GM06990 (cell line): ENCODE results near the gene PLXDC2.

Experiments used
- DNase-seq: peaks from one replicate; pipeline ENCODE4 v3.0.0-alpha.2; 2011; ENCODE audit not compliant: insufficient read length; ENCODE audit errors: extremely low read depth
- H3K27me3 ChIP-seq: replicated peaks from 2 replicates; pipeline ENCODE4 v1.6.0; 2011; ENCODE audit warnings: low read length; ENCODE audit not compliant: control insufficient read depth, insufficient read depth
- H3K36me3 ChIP-seq: 2 replicates; pipeline ENCODE4 v1.5.1; 2011; ENCODE audit warnings: low read length; ENCODE audit not compliant: control insufficient read depth, insufficient read depth
- H3K4me3 ChIP-seq: replicated peaks from 2 replicates; pipeline ENCODE4 v1.5.1; 2011; ENCODE audit warnings: low read depth, mild to moderate bottlenecking, control low read depth, low read length
- TF ChIP-seq, protein P1 (sequence below): IDR thresholded peaks from 2 replicates; pipeline ENCODE4 v1.5.1; 2011; ENCODE audit warnings: low read length, control low read depth, mild to moderate bottlenecking, inconsistent platforms; ENCODE audit not compliant: insufficient read depth, poor library complexity, severe bottlenecking

PLXDC2 gene

DNA sequence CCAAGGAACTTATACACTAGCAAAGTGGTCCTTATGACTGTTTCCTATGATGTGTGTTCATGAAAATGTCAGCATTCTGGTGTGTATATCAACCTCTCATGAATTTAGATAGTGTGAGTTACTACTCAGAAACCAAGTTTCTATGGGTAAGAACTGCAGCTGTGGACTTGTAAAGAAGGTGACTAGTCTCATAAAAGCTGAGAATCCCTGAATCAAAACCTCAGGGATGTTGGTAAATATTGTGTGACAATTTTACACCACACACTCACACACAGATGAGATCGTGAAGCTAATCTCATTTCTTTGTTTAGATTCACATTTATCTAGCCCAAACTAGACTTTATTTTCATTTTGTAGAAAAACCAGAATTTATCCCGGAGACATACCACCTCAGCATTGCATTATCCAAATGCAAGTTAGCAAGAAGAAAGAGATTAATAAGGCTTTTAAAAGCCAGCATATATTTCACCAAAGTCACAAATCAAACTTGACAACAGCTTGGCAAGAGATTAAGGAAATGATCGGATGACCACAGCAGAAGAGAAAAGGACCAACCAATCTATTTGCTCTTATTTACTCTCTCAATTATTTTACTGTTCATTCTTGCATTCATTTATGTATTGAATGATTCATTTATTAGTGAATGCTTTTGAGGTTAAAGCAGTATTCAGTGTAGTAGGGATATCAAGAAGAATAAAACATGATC lies 92.9 kb downstream of the PLXDC2 start:
- Histone ChIP-seq H3K36me3 (no peaks in the 10 kb centered on the region), H3K27me3 (no peaks in the 10 kb centered on the region), H3K4me3 (no peak overlapping the region)
- TF ChIP-seq, protein P1, sequence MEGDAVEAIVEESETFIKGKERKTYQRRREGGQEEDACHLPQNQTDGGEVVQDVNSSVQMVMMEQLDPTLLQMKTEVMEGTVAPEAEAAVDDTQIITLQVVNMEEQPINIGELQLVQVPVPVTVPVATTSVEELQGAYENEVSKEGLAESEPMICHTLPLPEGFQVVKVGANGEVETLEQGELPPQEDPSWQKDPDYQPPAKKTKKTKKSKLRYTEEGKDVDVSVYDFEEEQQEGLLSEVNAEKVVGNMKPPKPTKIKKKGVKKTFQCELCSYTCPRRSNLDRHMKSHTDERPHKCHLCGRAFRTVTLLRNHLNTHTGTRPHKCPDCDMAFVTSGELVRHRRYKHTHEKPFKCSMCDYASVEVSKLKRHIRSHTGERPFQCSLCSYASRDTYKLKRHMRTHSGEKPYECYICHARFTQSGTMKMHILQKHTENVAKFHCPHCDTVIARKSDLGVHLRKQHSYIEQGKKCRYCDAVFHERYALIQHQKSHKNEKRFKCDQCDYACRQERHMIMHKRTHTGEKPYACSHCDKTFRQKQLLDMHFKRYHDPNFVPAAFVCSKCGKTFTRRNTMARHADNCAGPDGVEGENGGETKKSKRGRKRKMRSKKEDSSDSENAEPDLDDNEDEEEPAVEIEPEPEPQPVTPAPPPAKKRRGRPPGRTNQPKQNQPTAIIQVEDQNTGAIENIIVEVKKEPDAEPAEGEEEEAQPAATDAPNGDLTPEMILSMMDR = no peak
- DNase-seq = no peak

DNA sequence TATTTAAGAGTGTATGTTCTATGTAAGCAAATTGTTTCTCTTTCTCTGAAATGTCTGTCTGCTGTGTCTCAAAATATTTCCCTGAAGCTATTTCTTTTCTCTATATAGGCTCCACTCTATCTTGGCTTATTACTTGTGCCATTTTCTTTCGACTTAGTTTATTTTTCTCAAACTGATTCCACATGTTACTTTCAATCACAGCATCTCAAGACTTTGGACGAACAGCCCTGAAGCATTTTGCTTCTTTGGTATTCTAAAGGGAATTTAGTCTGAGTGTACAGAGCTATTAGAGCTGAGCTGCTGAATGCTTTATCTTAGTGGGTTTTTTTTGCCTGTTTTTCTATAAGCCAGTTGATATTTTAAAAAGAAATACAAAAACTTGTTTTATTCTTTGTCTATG lies 95.7 kb downstream of the PLXDC2 start:
- TF ChIP-seq, protein P1 = no peak
- no peak for DNase-seq
- no peaks in the 10 kb centered on the region for H3K36me3 ChIP-seq

DNA sequence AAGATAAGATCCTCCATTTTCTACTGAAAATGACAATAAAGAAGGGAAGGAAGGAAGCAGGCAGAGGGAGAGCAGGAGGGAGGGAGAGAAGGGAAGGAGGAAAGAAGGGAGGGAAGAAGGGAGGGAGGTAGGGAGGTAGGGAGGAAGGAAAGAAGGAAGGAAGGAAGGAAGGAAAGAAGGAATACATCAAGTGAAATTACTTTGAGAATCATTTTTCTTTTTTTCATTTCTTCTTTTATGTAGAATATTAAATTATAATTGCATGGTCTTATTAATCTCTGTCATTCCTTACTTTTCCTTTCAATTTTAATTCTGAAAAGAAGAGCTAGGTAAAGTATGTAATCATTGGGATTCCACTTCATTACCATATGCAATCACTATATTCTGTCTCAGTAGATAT lies 97.8 kb downstream of the PLXDC2 start:
- Histone ChIP-seq H3K27me3 (no peaks in the 10 kb centered on the region), H3K36me3 (no peaks in the 10 kb centered on the region), H3K4me3 (no peak overlapping the region)
- no peak for DNase-seq
- TF ChIP-seq, protein P1 = no peak

More for the DNA sequence above, 95.7 kb downstream of the PLXDC2 start:
- H3K4me3 ChIP-seq = no peak overlapping the region
- H3K27me3 ChIP-seq = no peaks in the 10 kb centered on the region

DNA sequence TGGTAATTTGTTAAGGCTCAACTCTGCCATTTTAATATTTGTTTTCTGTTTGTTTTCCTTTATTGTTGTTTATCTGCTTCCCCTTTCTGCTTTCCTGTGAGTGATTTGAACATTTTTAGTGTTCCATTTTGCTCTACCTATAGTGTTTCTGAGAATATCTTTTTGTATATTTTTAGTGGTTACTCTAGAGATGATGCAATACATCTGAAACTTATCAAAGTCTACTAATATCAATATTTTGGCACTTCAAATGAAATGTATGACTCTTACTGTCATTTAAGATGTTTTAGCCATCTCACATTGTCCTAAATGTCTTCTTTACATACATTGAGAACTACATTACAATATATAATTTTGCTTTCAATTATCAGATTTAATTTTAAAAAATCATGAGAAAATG lies 98.9 kb downstream of the PLXDC2 start:
- DNase-seq = no peak
- no peaks in the 10 kb centered on the region for H3K36me3 ChIP-seq
- TF ChIP-seq, protein P1 = no peak
- no peaks in the 10 kb centered on the region for H3K27me3 ChIP-seq
- no peak overlapping the region for H3K4me3 ChIP-seq

DNA sequence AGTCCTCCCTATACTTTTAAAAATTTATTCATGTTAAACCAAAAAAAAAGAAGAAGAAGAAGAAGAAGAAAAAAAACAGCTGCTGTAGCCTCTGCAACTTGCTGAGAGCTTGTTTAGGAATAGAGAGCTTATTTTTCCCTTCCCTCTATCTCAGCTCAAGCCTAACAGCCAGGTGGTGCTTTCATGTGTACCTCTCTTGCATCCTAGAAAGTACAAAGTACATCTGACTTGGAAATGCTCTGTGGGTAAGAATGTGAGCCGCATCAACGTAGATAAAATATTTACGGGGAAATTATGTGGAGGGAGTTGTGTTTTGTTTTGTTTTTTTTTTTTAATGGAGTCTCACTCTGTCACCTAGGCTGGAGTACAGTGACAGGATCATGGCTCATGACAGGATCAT lies 99.6 kb downstream of the PLXDC2 start:
- no peak overlapping the region for H3K4me3 ChIP-seq
- no peak for DNase-seq
- TF ChIP-seq, protein P1 = no peak
- H3K36me3 ChIP-seq = no peaks in the 10 kb centered on the region
- no peaks in the 10 kb centered on the region for H3K27me3 ChIP-seq
